ENCODE data around the gene CCDC13. TPM values are rescaled to one million over a fixed set of nuclear protein-coding genes. Genes with fewer than 3 reads are reported as not detected.
"Not testable (repeated sequence)": the region's sequence is repeated elsewhere in the genome, so short reads cannot be mapped to it uniquely, and the experiment has no call there.

Gene CCDC13
- total RNA-seq: 1.2 TPM

- DNase-seq (ENCODE audit: low spot score): peak; percentile 95
These were observed at the start of gene CCDC13 for GRCh38 chr3:42772670-42773408. Gene CCDC13, minus strand, starts transcription at chr3:42773253. Its CDS starts 14,908 bp downstream, at chr3:42758345.

DNA sequence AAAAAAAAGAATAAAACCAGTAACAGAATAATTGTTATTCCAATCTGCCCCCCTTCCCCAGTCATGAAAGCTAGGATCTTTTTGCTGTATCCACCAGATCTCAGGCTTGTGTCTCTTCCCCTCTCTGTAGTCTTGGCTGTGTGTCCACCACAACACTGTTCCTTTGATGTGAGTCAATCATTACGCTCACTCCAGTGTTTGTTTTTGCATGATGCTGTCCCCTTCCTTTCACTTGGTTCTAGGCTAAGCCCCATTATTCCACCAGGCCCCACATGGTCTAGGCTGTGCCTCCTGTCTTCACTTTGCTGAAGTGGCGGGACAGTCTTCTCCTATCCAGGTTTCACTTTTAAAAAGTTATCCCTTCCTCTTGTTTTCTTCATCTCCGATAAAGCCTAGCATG, 49.8 kb upstream of the CCDC13 start:
- no peak for DNase-seq (ENCODE audit: low spot score)

DNA sequence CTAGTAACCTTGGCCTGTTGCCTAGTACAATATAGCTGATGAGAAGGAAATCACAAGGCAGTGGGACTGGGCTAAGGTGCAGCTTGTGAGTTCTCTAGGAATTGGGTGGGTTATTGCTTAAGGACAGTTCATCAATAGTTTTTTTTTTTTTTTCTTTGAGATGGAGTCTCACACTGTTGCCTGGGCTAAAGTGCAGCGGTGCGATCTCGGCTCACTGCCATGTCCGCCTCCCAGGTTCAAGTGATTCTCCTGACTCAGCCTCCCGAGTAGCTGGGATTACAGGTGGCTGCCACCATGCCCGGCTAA, 47.6 kb upstream of the CCDC13 start:
- no peak for DNase-seq (ENCODE audit: low spot score)

GRCh38 chr3:42819351-42819965, 46.4 kb upstream of the CCDC13 start:
- no peak for DNase-seq (ENCODE audit: low spot score)

DNA sequence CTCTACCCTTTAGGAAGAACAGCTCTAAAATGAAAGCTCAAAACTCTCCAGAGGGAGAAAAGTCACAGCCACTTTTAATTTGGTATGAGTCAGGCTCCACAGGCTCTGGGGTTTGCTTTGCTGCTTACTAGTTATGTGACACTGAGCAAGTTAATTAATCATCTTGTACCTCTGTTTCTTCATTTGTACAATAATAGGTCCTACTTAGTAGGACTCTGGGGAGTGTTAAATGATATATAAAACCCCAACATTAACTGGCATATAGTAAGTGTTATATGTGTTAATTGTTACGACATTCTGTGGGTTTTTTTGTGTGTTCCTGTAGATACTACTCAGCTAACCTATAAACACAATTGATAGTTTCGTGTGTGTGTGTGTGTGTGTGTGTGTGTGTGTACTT, 42.8 kb upstream of the CCDC13 start:
- DNase-seq (ENCODE audit: low spot score): no peak

- DNase-seq (ENCODE audit: low spot score): no peak
These were observed 42.0 kb upstream of the CCDC13 start for GRCh38 chr3:42814914-42815507.

GRCh38 chr3:42814246-42814645, 41.2 kb upstream of the CCDC13 start:
- DNase-seq (ENCODE audit: low spot score): no peak

DNA sequence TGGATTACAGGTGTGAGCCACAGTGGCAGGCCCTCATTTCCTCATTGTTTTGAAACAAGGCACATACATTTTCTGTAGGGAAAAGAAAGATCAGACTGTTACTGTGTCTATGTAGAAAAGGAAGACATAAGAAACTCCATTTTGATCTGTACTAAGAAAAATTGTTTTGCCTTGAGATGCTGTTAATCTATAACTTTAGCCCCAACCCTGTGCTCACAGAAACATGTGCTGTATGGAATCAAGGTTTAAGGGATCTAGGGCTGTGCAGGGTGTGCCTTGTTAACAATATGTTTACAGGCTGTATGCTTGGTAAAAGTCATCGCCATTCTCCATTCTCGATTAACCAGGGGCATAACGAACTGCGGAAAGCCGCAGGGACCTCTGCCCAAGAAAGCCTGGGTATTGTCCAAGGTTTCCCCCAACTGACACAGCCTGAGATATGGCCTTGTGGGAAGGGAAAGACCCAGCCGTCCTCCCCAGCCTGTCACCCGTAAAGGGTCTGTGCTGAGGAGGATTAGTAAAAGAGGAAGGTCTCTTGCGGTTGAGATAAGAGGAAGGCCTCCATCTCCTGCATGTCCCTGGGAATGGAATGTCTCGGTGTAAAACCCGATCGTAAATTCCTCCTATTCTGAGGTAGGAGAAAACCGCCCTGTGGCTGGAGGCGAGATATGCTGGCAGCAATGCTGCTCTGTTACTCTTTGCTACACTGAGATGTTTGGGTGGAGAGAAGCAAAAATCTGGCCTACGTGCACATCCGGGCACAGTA, 38.2 kb upstream of the CCDC13 start:
- DNase-seq (ENCODE audit: low spot score): not testable (repeated sequence)

- not testable (repeated sequence) for DNase-seq (ENCODE audit: low spot score)
These were observed 37.7 kb upstream of the CCDC13 start for GRCh38 chr3:42810706-42811105.

GRCh38 chr3:42809202-42809601, 36.1 kb upstream of the CCDC13 start, which contains the start of gene ACKR2:
Gene ACKR2, plus strand, starts transcription at chr3:42809445. Its CDS starts 55,058 bp downstream, at chr3:42864503.
- DNase-seq (ENCODE audit: low spot score): no peak

- no peak for DNase-seq (ENCODE audit: low spot score)
These were observed 34.9 kb upstream of the CCDC13 start for GRCh38 chr3:42807929-42808328.

DNA sequence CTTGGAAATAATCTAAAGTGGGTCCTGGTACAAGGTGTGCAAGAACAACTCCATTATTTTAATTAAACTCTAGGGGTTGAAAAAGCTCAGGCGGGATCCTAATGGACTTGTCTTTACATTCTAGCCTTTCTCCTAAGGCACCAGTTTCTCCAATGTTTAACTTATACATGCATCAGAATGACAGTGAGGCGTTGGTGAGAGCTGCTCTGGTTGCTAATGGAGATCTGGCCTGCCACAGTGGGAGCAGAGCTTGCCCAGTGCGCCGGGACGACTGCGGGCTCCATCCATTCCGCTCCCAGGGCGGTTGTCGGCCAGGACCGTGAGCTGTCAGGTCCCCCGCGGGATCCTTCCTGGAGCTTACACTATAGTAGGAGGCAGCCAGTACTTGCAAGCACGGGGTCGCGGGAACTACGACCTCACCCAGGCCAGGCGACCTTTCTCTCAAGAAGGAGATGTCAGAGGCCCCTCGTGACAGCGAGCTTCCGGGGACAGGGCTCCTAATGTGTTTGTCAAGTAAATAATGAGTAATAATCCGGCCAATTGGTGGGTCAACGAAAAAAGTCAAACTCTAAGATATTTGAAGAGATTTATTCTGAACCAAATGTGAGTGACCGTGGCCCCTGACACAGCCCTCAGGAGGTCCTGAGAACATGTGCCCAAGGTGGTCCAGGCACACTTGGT, 32.2 kb upstream of the CCDC13 start:
- DNase-seq (ENCODE audit: low spot score): no peak

DNA sequence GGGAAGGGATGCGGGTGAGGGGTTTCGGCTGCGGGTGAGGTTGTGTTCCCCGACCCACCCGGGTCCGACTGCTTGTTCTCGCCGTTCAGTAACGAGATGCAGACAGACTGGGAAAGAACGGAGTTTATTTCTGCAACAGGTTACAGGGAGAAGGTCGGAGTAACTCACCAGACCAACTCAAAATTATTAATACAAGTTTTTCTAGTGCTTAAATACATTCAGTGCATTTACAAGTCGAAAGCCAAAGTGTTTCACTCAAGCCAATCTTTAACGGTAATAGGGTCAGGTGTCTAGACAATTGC, 31.7 kb upstream of the CCDC13 start:
- DNase-seq (ENCODE audit: low spot score): no peak

- peak; percentile 97 for DNase-seq (ENCODE audit: low spot score)
These were observed 31.2 kb upstream of the CCDC13 start, which contains the start of gene HIGD1A for GRCh38 chr3:42804106-42804830. Gene HIGD1A, minus strand, starts transcription at chr3:42804490. Its CDS starts 10,237 bp downstream, at chr3:42794253.

GRCh38 chr3:42803414-42804105, 30.5 kb upstream of the CCDC13 start:
- peak; percentile 57 for DNase-seq (ENCODE audit: low spot score)

GRCh38 chr3:42802876-42803413, 29.9 kb upstream of the CCDC13 start:
- DNase-seq (ENCODE audit: low spot score): no peak

GRCh38 chr3:42801784-42802183, 28.7 kb upstream of the CCDC13 start:
- DNase-seq (ENCODE audit: low spot score): no peak

- DNase-seq (ENCODE audit: low spot score): no peak
These were observed 28.1 kb upstream of the CCDC13 start for GRCh38 chr3:42801048-42801620.

DNA sequence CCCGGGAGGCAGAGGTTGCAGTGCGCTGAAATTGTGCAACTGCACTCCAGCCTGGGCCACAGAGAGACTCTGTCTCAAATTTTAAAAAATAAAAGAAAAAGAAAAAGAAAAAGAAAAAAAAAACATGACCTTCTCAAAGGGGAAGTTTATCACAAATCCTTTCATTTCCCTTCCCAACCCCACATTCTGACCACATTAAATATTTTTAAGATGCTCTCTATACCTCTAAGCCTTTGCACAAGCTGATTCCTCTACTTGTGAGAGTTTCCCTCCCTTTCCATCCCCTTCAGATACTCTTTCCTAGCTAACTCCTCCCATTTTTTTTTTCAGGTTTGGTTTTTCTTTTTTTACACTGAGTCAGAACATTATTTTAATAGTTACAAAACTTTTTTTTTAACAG, 27.2 kb upstream of the CCDC13 start:
- DNase-seq (ENCODE audit: low spot score): no peak

- no peak for DNase-seq (ENCODE audit: low spot score)
These were observed 26.3 kb upstream of the CCDC13 start for GRCh38 chr3:42799376-42799775.
